Neuron (in vitro differentiated cells): ENCODE results near the gene ADGRV1.
"Not testable (repeated sequence)": the region's sequence is repeated elsewhere in the genome, so short reads cannot be mapped to it uniquely, and the experiment has no call there.

ENCODE experiments used
- H2AFZ ChIP-seq: one replicate; pipeline ENCODE4 v1.6.1; 2013; ENCODE audit warnings: low read depth, mild to moderate bottlenecking, inconsistent platforms, low read length, moderate library complexity
- H3K27me3 ChIP-seq: one replicate; pipeline ENCODE4 v1.6.1; 2013; ENCODE audit warnings: low read length; ENCODE audit not compliant: insufficient read depth
- H3K36me3 ChIP-seq: one replicate; pipeline ENCODE4 v1.6.1; 2013; ENCODE audit warnings: low read length; ENCODE audit not compliant: insufficient read depth
- H3K4me1 ChIP-seq: one replicate; pipeline ENCODE4 v1.6.1; 2013; ENCODE audit warnings: low read length; ENCODE audit not compliant: insufficient read depth
- H3K4me3 ChIP-seq: 2 replicates; pipeline ENCODE4 v1.5.1; 2013; ENCODE audit warnings: mild to moderate bottlenecking, low read length, moderate library complexity
- H3K9me3 ChIP-seq: one replicate; pipeline ENCODE4 v1.6.1; 2013; ENCODE audit warnings: low read length

The ADGRV1 gene

GRCh38 chr5:90985341-90985740 is 426.7 kb downstream of the ADGRV1 start:
- H3K9me3 ChIP-seq = peaks cover under 1% of the 10 kb centered on the region
- no peak overlapping the region for H3K4me3 ChIP-seq
- no peak overlapping the region for H2AFZ ChIP-seq
- no peaks in the 10 kb centered on the region for H3K4me1 ChIP-seq
- H3K36me3 ChIP-seq = peaks cover 13% of the 10 kb centered on the region
- no peaks in the 10 kb centered on the region for H3K27me3 ChIP-seq

GRCh38 chr5:90987726-90988125 is 429.1 kb downstream of the ADGRV1 start:
- no peaks in the 10 kb centered on the region for H3K4me1 ChIP-seq
- H3K9me3 ChIP-seq = peaks cover 2% of the 10 kb centered on the region
- H3K36me3 ChIP-seq = peaks cover 14% of the 10 kb centered on the region
- no peaks in the 10 kb centered on the region for H3K27me3 ChIP-seq
- H3K4me3 ChIP-seq = no peak overlapping the region
- no peak overlapping the region for H2AFZ ChIP-seq

- peaks cover 11% of the 10 kb centered on the region for H3K36me3 ChIP-seq
- H3K27me3 ChIP-seq = no peaks in the 10 kb centered on the region
Observed at GRCh38 chr5:90991201-90991600, 432.6 kb downstream of the ADGRV1 start.

GRCh38 chr5:90994796-90995195 is 436.2 kb downstream of the ADGRV1 start:
- peaks cover 6% of the 10 kb centered on the region for H3K9me3 ChIP-seq
- H3K4me3 ChIP-seq = no peak overlapping the region
- peaks cover 6% of the 10 kb centered on the region for H3K36me3 ChIP-seq
- H2AFZ ChIP-seq = no peak overlapping the region
- no peaks in the 10 kb centered on the region for H3K27me3 ChIP-seq
- H3K4me1 ChIP-seq = no peaks in the 10 kb centered on the region

More at GRCh38 chr5:90991201-90991600, 432.6 kb downstream of the ADGRV1 start:
- H2AFZ ChIP-seq = no peak overlapping the region
- peaks cover 4% of the 10 kb centered on the region for H3K9me3 ChIP-seq
- no peak overlapping the region for H3K4me3 ChIP-seq
- H3K4me1 ChIP-seq = no peaks in the 10 kb centered on the region

GRCh38 chr5:90996089-90996488 is 437.5 kb downstream of the ADGRV1 start:
- H2AFZ ChIP-seq = no peak overlapping the region
- H3K27me3 ChIP-seq = no peaks in the 10 kb centered on the region
- H3K9me3 ChIP-seq = peaks cover 5% of the 10 kb centered on the region
- no peak overlapping the region for H3K4me3 ChIP-seq
- H3K4me1 ChIP-seq = no peaks in the 10 kb centered on the region
- peaks cover 8% of the 10 kb centered on the region for H3K36me3 ChIP-seq

GRCh38 chr5:90997082-90997481 is 438.5 kb downstream of the ADGRV1 start:
- Histone ChIP-seq H3K27me3 (no peaks in the 10 kb centered on the region), H3K9me3 (peaks cover 5% of the 10 kb centered on the region), H2AFZ (no peak overlapping the region), H3K4me3 (no peak overlapping the region), H3K36me3 (peaks cover 11% of the 10 kb centered on the region), H3K4me1 (no peaks in the 10 kb centered on the region)

- Histone ChIP-seq H2AFZ (no peak overlapping the region), H3K4me1 (no peaks in the 10 kb centered on the region), H3K36me3 (peaks cover 9% of the 10 kb centered on the region), H3K27me3 (no peaks in the 10 kb centered on the region), H3K4me3 (no peak overlapping the region), H3K9me3 (peaks cover 2% of the 10 kb centered on the region)
Observed at GRCh38 chr5:91000743-91001142, 442.1 kb downstream of the ADGRV1 start.

GRCh38 chr5:91006713-91007112 is 448.1 kb downstream of the ADGRV1 start:
- no peak overlapping the region for H3K4me3 ChIP-seq
- H2AFZ ChIP-seq = no peak overlapping the region
- H3K36me3 ChIP-seq = peaks cover 3% of the 10 kb centered on the region
- H3K4me1 ChIP-seq = peaks cover 3% of the 10 kb centered on the region
- no peaks in the 10 kb centered on the region for H3K27me3 ChIP-seq
- no peaks in the 10 kb centered on the region for H3K9me3 ChIP-seq

- Histone ChIP-seq H3K27me3 (no peaks in the 10 kb centered on the region), H3K4me3 (no peak overlapping the region), H2AFZ (no peak overlapping the region), H3K36me3 (peaks cover under 1% of the 10 kb centered on the region), H3K9me3 (no peaks in the 10 kb centered on the region), H3K4me1 (peaks cover 3% of the 10 kb centered on the region)
Observed at GRCh38 chr5:91007251-91007650, 448.7 kb downstream of the ADGRV1 start.

GRCh38 chr5:91007780-91008402 is 449.3 kb downstream of the ADGRV1 start:
- H2AFZ ChIP-seq = no peak overlapping the region
- no peak overlapping the region for H3K4me3 ChIP-seq
- H3K9me3 ChIP-seq = no peaks in the 10 kb centered on the region
- no peaks in the 10 kb centered on the region for H3K27me3 ChIP-seq
- H3K36me3 ChIP-seq = no peaks in the 10 kb centered on the region
- peaks cover 3% of the 10 kb centered on the region for H3K4me1 ChIP-seq

GRCh38 chr5:91010090-91010489 is 451.5 kb downstream of the ADGRV1 start:
- no peaks in the 10 kb centered on the region for H3K9me3 ChIP-seq
- H3K4me1 ChIP-seq = peaks cover 3% of the 10 kb centered on the region
- no peaks in the 10 kb centered on the region for H3K27me3 ChIP-seq
- H3K36me3 ChIP-seq = no peaks in the 10 kb centered on the region
- no peak overlapping the region for H3K4me3 ChIP-seq
- H2AFZ ChIP-seq = no peak overlapping the region

- Histone ChIP-seq H3K4me3 (no peak overlapping the region), H2AFZ (no peak overlapping the region), H3K36me3 (no peaks in the 10 kb centered on the region), H3K27me3 (no peaks in the 10 kb centered on the region), H3K9me3 (no peaks in the 10 kb centered on the region), H3K4me1 (peaks cover 3% of the 10 kb centered on the region)
Observed at GRCh38 chr5:91011029-91011428, 452.4 kb downstream of the ADGRV1 start.

GRCh38 chr5:91012867-91013266 is 454.3 kb downstream of the ADGRV1 start:
- not testable (repeated sequence) for H3K4me1 ChIP-seq, H3K27me3 ChIP-seq, H3K9me3 ChIP-seq, H2AFZ ChIP-seq, H3K4me3 ChIP-seq, H3K36me3 ChIP-seq

- Histone ChIP-seq H3K36me3 (no peaks in the 10 kb centered on the region), H2AFZ (no peak overlapping the region), H3K9me3 (no peaks in the 10 kb centered on the region), H3K4me3 (no peak overlapping the region), H3K27me3 (no peaks in the 10 kb centered on the region), H3K4me1 (peaks cover 7% of the 10 kb centered on the region)
Observed at GRCh38 chr5:91016322-91016721, 457.7 kb downstream of the ADGRV1 start.
